ENCODE results near the gene PET117.

DNA sequence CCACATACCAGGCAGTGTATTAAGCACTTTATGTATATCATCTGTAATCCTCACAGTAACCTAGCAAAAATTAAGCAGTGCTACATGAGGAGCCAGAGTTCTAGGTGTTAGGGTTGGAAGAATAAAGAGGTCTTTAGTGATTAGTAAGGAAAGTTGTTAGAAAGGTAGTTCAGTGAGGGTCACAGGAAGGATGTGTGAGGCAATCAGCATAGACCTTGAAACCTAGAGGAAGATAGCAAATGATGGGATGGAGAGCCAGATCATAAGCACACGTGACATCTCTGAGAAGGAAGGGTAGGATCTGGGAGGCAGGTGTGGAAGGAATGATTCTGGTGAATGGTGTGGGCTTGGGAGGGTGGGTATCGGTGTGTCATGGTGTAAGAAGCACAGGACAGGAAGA is 2.2 kb downstream of the PET117 start:
- TF ChIP-seq REST (IDR thresholded peaks at IDR 0.05; ENCODE audit: low read depth, low read length) (no peak), YY1 (IDR thresholded peaks at IDR 0.05; ENCODE audit: low read depth) (no peak), USF1 (IDR thresholded peaks at IDR 0.05; ENCODE audit: borderline replicate concordance, low read depth) (no peak)
